ENCODE measurements around the gene KCNIP1. TPM values are rescaled to one million over a fixed set of nuclear protein-coding genes. Genes with fewer than 3 reads are reported as not detected.
A peak's percentile ranks its signal among the peaks of the same experiment; 100 is the strongest.

Gene KCNIP1
- total RNA-seq, 4 donors from 2014 or later = not detected

DNA sequence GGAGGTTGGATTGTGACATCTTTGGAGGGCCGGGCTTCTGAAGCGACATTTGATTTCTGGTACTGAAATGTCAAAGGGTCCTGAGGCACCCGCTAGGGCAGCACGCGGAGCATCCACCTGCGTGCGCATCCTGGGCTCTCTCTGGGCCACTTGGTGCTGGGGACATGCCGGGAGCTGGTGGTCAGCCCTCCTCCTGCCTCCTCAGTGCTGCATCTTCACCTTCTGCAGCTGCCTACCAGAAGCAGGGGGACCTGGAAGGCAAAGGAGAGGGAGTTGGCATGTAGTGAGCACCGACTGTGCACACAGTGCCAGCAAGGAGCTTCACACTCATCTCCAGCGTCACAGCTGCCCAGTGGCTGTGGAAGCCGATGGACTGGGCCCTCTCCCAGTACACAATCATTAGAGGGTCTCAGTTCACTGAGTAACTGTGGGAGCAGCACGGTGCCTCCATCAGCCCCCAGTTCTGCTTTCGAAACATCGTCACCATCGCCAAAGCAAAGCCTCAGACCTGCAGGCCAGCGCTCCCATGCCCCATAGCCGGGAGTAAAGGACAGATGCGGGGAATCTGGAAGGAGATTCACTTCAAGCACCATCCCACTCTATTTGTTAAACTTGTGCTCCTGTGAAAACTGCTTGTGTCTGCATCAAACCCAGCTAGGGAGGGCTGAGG lies 138.4 kb downstream of the KCNIP1 start:
- Histone ChIP-seq H3K27ac (no peak overlapping the region), H3K4me1 (no peaks in the 10 kb centered on the region), H3K9me3 (no peaks in the 10 kb centered on the region), H3K4me3 (no peak overlapping the region), H3K27me3 (no peaks in the 10 kb centered on the region), H3K36me3 (no peaks in the 10 kb centered on the region)
- DNase-seq = peak in 1 of 3 donors; percentile 28
- TF ChIP-seq, protein P1, sequence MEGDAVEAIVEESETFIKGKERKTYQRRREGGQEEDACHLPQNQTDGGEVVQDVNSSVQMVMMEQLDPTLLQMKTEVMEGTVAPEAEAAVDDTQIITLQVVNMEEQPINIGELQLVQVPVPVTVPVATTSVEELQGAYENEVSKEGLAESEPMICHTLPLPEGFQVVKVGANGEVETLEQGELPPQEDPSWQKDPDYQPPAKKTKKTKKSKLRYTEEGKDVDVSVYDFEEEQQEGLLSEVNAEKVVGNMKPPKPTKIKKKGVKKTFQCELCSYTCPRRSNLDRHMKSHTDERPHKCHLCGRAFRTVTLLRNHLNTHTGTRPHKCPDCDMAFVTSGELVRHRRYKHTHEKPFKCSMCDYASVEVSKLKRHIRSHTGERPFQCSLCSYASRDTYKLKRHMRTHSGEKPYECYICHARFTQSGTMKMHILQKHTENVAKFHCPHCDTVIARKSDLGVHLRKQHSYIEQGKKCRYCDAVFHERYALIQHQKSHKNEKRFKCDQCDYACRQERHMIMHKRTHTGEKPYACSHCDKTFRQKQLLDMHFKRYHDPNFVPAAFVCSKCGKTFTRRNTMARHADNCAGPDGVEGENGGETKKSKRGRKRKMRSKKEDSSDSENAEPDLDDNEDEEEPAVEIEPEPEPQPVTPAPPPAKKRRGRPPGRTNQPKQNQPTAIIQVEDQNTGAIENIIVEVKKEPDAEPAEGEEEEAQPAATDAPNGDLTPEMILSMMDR (IDR thresholded peaks at IDR 0.05) = no peak
- no peak for TF ChIP-seq POLR2A (IDR thresholded peaks at IDR 0.05)

GRCh38 chr5:170642776-170643436 lies 139.1 kb downstream of the KCNIP1 start:
- DNase-seq = peak in 1 of 3 donors; percentile 3
- H3K27me3 ChIP-seq = no peaks in the 10 kb centered on the region
- H3K4me3 ChIP-seq = no peak overlapping the region
- no peaks in the 10 kb centered on the region for H3K36me3 ChIP-seq
- TF ChIP-seq, protein P1 (IDR thresholded peaks at IDR 0.05) = no peak
- no peaks in the 10 kb centered on the region for H3K9me3 ChIP-seq
- H3K27ac ChIP-seq = no peak overlapping the region
- H3K4me1 ChIP-seq = no peaks in the 10 kb centered on the region

GRCh38 chr5:170643591-170643990 lies 139.8 kb downstream of the KCNIP1 start:
- Histone ChIP-seq H3K9me3 (no peaks in the 10 kb centered on the region), H3K4me3 (no peak overlapping the region), H3K27me3 (no peaks in the 10 kb centered on the region), H3K4me1 (no peaks in the 10 kb centered on the region), H3K36me3 (no peaks in the 10 kb centered on the region), H3K27ac (no peak overlapping the region)
- no peak for DNase-seq
- no peak for TF ChIP-seq POLR2A (IDR thresholded peaks at IDR 0.05)
- TF ChIP-seq, protein P1 (IDR thresholded peaks at IDR 0.05) = no peak

DNA sequence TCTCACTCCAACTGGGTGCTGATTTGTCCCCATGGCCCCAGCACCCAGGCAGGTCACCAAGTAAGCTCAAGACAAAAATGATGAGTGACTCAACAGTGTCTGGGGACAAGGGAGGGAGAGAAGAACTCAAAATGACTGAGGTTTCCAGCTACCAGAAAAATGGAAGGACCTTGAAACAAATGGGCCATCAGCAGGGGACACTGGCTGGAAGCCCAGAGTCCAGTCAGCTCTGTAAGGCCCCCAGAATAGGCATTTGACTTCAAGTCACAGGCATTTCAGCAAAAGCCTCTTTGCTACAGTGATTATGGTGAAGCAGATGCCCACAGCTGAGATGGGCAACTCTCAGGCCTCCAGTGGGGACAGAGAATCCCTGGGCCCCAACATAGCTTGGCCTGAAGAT lies 140.7 kb downstream of the KCNIP1 start:
- no peaks in the 10 kb centered on the region for H3K9me3 ChIP-seq
- no peaks in the 10 kb centered on the region for H3K4me1 ChIP-seq
- H3K4me3 ChIP-seq = no peak overlapping the region
- TF ChIP-seq, protein P1 (IDR thresholded peaks at IDR 0.05) = no peak
- TF ChIP-seq POLR2A (IDR thresholded peaks at IDR 0.05) = no peak
- H3K36me3 ChIP-seq = no peaks in the 10 kb centered on the region
- no peak overlapping the region for H3K27ac ChIP-seq
- DNase-seq = no peak
- H3K27me3 ChIP-seq = no peaks in the 10 kb centered on the region

DNA sequence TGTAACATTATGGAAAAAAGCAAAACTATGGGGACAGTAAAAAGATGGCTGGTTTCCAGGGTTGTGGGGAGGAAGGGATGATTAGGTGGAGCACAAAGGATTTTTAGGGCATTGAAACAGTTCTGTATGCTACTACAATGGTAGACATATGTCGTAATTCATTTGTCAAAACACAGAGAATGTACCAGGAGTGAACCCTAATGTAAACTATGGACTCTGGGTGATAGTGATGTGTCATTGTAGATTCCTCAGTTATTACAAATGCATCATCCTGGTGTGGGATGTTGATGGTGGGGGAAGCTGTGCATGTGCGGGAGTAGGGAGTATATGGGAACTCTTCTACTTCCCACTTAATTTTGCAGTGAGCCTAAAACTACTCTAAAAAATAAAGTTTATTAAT lies 144.7 kb downstream of the KCNIP1 start:
- no peak for DNase-seq
- Histone ChIP-seq H3K9me3 (no peaks in the 10 kb centered on the region), H3K27me3 (no peaks in the 10 kb centered on the region), H3K4me3 (no peak overlapping the region), H3K36me3 (no peaks in the 10 kb centered on the region), H3K4me1 (no peaks in the 10 kb centered on the region), H3K27ac (no peak overlapping the region)
- TF ChIP-seq, protein P1 (IDR thresholded peaks at IDR 0.05) = no peak
